ENCODE data around the gene DZIP1L. TPM values are rescaled to one million over a fixed set of nuclear protein-coding genes. Genes with fewer than 3 reads are reported as not detected.

Gene DZIP1L
- total and polyA plus RNA-seq, 10 donors = 0.85 to 38.6 (median 12.4) TPM

- peaks cover 0 to 48% (median 5%) of the 10 kb centered on the region in 6 donors for H3K36me3 ChIP-seq
Measured at GRCh38 chr3:138062626-138063025, 52.8 kb downstream of the DZIP1L start.

DNA sequence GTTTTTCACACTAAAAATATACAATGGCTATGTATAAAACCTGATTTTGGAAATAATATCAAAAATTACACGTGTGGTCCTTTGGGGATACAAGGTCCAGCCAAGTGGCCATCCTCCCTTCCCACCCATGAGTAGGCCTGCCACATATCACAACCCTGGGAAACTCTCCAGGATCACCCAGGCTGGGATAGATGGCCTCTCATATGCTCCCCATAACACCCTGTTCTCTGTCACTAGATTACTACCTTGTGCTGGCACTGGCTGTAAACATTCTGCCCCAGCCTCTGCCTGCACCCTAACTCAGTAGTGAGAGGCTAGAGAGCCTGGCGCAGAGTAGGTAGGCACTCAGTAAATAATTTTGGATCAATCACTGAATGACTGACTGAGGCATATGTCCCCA, 53.4 kb downstream of the DZIP1L start:
- DNase-seq = no peak
- no peaks in the 10 kb centered on the region for H3K9me3 ChIP-seq
- no peak for TF ChIP-seq POLR2AphosphoS5 (IDR thresholded peaks at IDR 0.05)
- no peak for TF ChIP-seq POLR2A (IDR thresholded peaks at IDR 0.05)
- TF ChIP-seq, protein P1, sequence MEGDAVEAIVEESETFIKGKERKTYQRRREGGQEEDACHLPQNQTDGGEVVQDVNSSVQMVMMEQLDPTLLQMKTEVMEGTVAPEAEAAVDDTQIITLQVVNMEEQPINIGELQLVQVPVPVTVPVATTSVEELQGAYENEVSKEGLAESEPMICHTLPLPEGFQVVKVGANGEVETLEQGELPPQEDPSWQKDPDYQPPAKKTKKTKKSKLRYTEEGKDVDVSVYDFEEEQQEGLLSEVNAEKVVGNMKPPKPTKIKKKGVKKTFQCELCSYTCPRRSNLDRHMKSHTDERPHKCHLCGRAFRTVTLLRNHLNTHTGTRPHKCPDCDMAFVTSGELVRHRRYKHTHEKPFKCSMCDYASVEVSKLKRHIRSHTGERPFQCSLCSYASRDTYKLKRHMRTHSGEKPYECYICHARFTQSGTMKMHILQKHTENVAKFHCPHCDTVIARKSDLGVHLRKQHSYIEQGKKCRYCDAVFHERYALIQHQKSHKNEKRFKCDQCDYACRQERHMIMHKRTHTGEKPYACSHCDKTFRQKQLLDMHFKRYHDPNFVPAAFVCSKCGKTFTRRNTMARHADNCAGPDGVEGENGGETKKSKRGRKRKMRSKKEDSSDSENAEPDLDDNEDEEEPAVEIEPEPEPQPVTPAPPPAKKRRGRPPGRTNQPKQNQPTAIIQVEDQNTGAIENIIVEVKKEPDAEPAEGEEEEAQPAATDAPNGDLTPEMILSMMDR (IDR thresholded peaks at IDR 0.05 in 8 of 11, conservative IDR thresholded peaks at IDR 0.05 in 3 of 11) = no peak
- intact Hi-C loops (cut with DNase I; ENCODE audit: low total_unique reads) = no loop called here
- H3K4me1 ChIP-seq = no peaks in the 10 kb centered on the region
- H3K36me3 ChIP-seq = peaks cover 0 to 42% (median 5%) of the 10 kb centered on the region in 6 donors
- H3K27ac ChIP-seq = no peak overlapping the region
- WGBS, 5 donors = 89 to 95% (median 93%) methylated on average over 2 of the region's 2 CpGs
- no peaks in the 10 kb centered on the region for H3K27me3 ChIP-seq (replicated peaks in 1 of 7)
- H3K4me3 ChIP-seq = no peak overlapping the region

More at GRCh38 chr3:138062626-138063025, 52.8 kb downstream of the DZIP1L start:
- Histone ChIP-seq H3K27me3 (replicated peaks in 1 of 7) (peaks cover 0 to 4% (median 0%) of the 10 kb centered on the region in 7 donors), H3K4me3 (no peak overlapping the region), H3K27ac (no peak overlapping the region), H3K4me1 (no peaks in the 10 kb centered on the region), H3K9me3 (no peaks in the 10 kb centered on the region)
- TF ChIP-seq POLR2AphosphoS5 (IDR thresholded peaks at IDR 0.05) = no peak
- no peak for TF ChIP-seq POLR2A (IDR thresholded peaks at IDR 0.05)
- TF ChIP-seq, protein P1 (IDR thresholded peaks at IDR 0.05 in 8 of 11, conservative IDR thresholded peaks at IDR 0.05 in 3 of 11) = no peak
- no peak for DNase-seq
- intact Hi-C loops (cut with DNase I; ENCODE audit: low total_unique reads) = no loop called here
- WGBS, 5 donors = 57 to 95% (median 83%) methylated on average over 1 of the region's 1 CpG

DNA sequence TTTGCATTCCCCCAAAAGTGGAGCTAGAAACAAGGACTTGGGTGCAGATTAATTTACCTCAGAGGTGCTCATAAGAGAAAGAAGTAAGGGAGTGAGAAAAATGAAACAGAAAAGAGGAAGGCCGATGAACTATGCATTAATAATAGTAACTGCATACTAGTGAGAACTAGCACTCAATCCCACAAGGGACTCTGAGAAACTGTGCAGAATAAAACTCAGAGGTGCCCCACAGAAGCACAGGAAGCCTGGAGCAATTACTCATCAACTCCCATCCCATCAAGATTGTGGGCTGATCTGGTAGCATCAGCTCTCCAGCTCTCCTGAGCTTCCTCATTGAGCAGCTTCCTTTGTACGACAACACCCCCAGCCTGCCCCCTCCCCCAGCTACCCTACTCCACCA, 54.6 kb downstream of the DZIP1L start:
- intact Hi-C loops (cut with DNase I; ENCODE audit: low total_unique reads) = no loop called here
- Histone ChIP-seq H3K27ac (no peak overlapping the region), H3K9me3 (no peaks in the 10 kb centered on the region), H3K4me3 (no peak overlapping the region), H3K36me3 (peaks cover 0 to 37% (median 5%) of the 10 kb centered on the region in 6 donors), H3K4me1 (no peaks in the 10 kb centered on the region), H3K27me3 (replicated peaks in 1 of 7) (no peaks in the 10 kb centered on the region)
- TF ChIP-seq, protein P1 (IDR thresholded peaks at IDR 0.05 in 8 of 11, conservative IDR thresholded peaks at IDR 0.05 in 3 of 11) = no peak
- TF ChIP-seq POLR2AphosphoS5 (IDR thresholded peaks at IDR 0.05) = no peak
- TF ChIP-seq POLR2A (IDR thresholded peaks at IDR 0.05) = no peak
- WGBS, 5 donors = 25 to 53% (median 44%) methylated on average over 1 to 2 of the region's 2 CpGs
- no peak for DNase-seq

- TF ChIP-seq POLR2AphosphoS5 (IDR thresholded peaks at IDR 0.05) (no peak), POLR2A (IDR thresholded peaks at IDR 0.05) (no peak)
- TF ChIP-seq, protein P1 (IDR thresholded peaks at IDR 0.05 in 8 of 11, conservative IDR thresholded peaks at IDR 0.05 in 3 of 11) = no peak
- H3K9me3 ChIP-seq = no peaks in the 10 kb centered on the region
- no peak for DNase-seq
- no peak overlapping the region for H3K27ac ChIP-seq
- no peak overlapping the region for H3K4me3 ChIP-seq
- H3K36me3 ChIP-seq = peaks cover 0 to 32% (median 5%) of the 10 kb centered on the region in 6 donors
- H3K27me3 ChIP-seq (replicated peaks in 1 of 7) = no peaks in the 10 kb centered on the region
- H3K4me1 ChIP-seq = no peaks in the 10 kb centered on the region
- intact Hi-C loops (cut with DNase I; ENCODE audit: low total_unique reads) = no loop called here
Measured at GRCh38 chr3:138059261-138059660, 56.1 kb downstream of the DZIP1L start.

Measured in spleen (tissue), 11 donors.